ENCODE data around the gene PTGES3. TPM values are rescaled to one million over a fixed set of nuclear protein-coding genes. Genes with fewer than 3 reads are reported as not detected.

Gene PTGES3
- total and polyA plus RNA-seq, 10 of the 15 experiments (the other 5 are each of a cell fraction or from before 2014, with no cell fraction given): 117 to 520 (median 175) TPM

DNA sequence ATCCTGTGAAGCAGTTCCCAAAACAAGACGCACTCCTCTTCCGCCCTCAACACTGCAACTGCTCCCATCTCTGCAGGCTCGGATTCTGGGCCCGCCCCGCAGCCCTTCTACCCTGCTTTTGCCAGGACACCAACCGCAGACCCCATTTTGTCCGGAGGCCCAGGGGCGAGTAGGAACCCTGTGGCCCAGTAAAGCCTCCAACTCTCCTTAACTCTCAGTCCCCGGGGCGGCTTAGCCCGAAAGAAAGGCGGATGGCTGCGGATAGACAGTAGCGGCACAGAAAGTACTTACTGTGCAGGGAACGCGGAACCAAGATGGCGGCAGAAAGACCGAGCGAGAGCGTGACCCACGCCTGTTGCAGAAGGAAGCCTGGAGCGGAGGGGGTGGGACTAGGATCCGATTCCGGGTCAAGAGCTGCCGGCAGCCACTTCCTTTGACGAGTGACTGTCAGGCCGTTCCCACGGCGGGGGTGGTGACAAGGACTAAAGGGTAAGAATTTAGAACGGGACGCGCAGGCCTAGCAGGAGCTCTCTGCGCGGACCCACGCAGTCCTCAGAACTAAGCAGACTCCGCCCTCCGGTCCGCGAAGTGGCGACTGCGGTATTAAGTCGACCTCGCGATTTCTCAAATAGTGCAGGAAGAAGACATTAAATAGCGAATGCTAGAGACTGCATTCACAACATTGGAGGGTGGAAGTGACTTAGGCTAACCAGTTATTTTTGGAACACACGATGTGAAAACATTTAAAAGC is 37.1 kb upstream of the PTGES3 start, which contains the start of gene NACA (continued):
- TF ChIP-seq SUZ12 (IDR thresholded peaks at IDR 0.05; ENCODE audit: unreplicated experiment) (no peak), ZNF24 (IDR thresholded peaks at IDR 0.05) (no peak), ASH2L (IDR thresholded peaks at IDR 0.05; ENCODE audit: borderline replicate concordance, low read depth) (0 out of 2 replicates have a peak, but pooled peaks have one; percentile 61), BACH1 (IDR thresholded peaks at IDR 0.05; ENCODE audit: borderline replicate concordance) (peak; percentile 50), KLF5 (IDR thresholded peaks at IDR 0.05; ENCODE audit: partially characterized antibody) (peak; percentile 61), RAD21 (IDR thresholded peaks at IDR 0.05; ENCODE audit: insufficient read depth, low read depth, low read length) (no peak), SIN3A (IDR thresholded peaks at IDR 0.05; ENCODE audit: low read depth, low read length) (peak; percentile 87), TAF1 (IDR thresholded peaks at IDR 0.05; ENCODE audit: borderline replicate concordance, low read depth, low read length) (peak; percentile 97), POU2F2 (IDR thresholded peaks at IDR 0.05; ENCODE audit: borderline replicate concordance, low read depth, low read length) (0 out of 3 replicates have a peak, but pooled peaks have one; percentile 12), GATAD2B (conservative IDR thresholded peaks at IDR 0.05; ENCODE audit: low read depth) (peak; percentile 72), CREM (IDR thresholded peaks at IDR 0.05; ENCODE audit: low read depth) (peak; percentile 78), YY1 (IDR thresholded peaks at IDR 0.05; ENCODE audit: low read depth, low read length) (peak; percentile 99), MXI1 (IDR thresholded peaks at IDR 0.05; ENCODE audit: low read depth, low read length) (peak; percentile 98), TCF12 (IDR thresholded peaks at IDR 0.05; ENCODE audit: low read depth, low read length) (no peak; the same call in 1 of the 2 replicates), NFIC (IDR thresholded peaks at IDR 0.05; ENCODE audit: low read depth, low read length) (peak; percentile 43; the same call in 1 of the 2 replicates), HCFC1 (IDR thresholded peaks at IDR 0.05; ENCODE audit: low read length) (peak; percentile 76), STAT1 (conservative IDR thresholded peaks at IDR 0.05) (no peak), MEF2B (IDR thresholded peaks at IDR 0.05; ENCODE audit: partially characterized antibody, poor library complexity, severe bottlenecking) (peak; percentile 33)
- TF ChIP-seq, protein P1, sequence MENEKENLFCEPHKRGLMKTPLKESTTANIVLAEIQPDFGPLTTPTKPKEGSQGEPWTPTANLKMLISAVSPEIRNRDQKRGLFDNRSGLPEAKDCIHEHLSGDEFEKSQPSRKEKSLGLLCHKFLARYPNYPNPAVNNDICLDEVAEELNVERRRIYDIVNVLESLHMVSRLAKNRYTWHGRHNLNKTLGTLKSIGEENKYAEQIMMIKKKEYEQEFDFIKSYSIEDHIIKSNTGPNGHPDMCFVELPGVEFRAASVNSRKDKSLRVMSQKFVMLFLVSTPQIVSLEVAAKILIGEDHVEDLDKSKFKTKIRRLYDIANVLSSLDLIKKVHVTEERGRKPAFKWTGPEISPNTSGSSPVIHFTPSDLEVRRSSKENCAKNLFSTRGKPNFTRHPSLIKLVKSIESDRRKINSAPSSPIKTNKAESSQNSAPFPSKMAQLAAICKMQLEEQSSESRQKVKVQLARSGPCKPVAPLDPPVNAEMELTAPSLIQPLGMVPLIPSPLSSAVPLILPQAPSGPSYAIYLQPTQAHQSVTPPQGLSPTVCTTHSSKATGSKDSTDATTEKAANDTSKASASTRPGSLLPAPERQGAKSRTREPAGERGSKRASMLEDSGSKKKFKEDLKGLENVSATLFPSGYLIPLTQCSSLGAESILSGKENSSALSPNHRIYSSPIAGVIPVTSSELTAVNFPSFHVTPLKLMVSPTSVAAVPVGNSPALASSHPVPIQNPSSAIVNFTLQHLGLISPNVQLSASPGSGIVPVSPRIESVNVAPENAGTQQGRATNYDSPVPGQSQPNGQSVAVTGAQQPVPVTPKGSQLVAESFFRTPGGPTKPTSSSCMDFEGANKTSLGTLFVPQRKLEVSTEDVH (IDR thresholded peaks at IDR 0.05; ENCODE audit: low read depth, partially characterized antibody): peak; percentile 58
- TF ChIP-seq, protein P2, sequence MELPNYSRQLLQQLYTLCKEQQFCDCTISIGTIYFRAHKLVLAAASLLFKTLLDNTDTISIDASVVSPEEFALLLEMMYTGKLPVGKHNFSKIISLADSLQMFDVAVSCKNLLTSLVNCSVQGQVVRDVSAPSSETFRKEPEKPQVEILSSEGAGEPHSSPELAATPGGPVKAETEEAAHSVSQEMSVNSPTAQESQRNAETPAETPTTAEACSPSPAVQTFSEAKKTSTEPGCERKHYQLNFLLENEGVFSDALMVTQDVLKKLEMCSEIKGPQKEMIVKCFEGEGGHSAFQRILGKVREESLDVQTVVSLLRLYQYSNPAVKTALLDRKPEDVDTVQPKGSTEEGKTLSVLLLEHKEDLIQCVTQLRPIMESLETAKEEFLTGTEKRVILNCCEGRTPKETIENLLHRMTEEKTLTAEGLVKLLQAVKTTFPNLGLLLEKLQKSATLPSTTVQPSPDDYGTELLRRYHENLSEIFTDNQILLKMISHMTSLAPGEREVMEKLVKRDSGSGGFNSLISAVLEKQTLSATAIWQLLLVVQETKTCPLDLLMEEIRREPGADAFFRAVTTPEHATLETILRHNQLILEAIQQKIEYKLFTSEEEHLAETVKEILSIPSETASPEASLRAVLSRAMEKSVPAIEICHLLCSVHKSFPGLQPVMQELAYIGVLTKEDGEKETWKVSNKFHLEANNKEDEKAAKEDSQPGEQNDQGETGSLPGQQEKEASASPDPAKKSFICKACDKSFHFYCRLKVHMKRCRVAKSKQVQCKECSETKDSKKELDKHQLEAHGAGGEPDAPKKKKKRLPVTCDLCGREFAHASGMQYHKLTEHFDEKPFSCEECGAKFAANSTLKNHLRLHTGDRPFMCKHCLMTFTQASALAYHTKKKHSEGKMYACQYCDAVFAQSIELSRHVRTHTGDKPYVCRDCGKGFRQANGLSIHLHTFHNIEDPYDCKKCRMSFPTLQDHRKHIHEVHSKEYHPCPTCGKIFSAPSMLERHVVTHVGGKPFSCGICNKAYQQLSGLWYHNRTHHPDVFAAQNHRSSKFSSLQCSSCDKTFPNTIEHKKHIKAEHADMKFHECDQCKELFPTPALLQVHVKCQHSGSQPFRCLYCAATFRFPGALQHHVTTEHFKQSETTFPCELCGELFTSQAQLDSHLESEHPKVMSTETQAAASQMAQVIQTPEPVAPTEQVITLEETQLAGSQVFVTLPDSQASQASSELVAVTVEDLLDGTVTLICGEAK (IDR thresholded peaks at IDR 0.05; ENCODE audit: borderline replicate concordance): peak; percentile 96
- TF ChIP-seq, protein P3, sequence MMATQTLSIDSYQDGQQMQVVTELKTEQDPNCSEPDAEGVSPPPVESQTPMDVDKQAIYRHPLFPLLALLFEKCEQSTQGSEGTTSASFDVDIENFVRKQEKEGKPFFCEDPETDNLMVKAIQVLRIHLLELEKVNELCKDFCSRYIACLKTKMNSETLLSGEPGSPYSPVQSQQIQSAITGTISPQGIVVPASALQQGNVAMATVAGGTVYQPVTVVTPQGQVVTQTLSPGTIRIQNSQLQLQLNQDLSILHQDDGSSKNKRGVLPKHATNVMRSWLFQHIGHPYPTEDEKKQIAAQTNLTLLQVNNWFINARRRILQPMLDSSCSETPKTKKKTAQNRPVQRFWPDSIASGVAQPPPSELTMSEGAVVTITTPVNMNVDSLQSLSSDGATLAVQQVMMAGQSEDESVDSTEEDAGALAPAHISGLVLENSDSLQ (IDR thresholded peaks at IDR 0.05): peak; percentile 97
- TF ChIP-seq, protein P4, sequence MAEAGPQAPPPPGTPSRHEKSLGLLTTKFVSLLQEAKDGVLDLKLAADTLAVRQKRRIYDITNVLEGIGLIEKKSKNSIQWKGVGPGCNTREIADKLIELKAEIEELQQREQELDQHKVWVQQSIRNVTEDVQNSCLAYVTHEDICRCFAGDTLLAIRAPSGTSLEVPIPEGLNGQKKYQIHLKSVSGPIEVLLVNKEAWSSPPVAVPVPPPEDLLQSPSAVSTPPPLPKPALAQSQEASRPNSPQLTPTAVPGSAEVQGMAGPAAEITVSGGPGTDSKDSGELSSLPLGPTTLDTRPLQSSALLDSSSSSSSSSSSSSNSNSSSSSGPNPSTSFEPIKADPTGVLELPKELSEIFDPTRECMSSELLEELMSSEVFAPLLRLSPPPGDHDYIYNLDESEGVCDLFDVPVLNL (IDR thresholded peaks at IDR 0.05; ENCODE audit: low read depth, low read length): no peak
